ENCODE measurements around the gene PRXL2C.
"Not testable (repeated sequence)": the region's sequence is repeated elsewhere in the genome, so short reads cannot be mapped to it uniquely, and the experiment has no call there.

Gene PRXL2C, protein sequence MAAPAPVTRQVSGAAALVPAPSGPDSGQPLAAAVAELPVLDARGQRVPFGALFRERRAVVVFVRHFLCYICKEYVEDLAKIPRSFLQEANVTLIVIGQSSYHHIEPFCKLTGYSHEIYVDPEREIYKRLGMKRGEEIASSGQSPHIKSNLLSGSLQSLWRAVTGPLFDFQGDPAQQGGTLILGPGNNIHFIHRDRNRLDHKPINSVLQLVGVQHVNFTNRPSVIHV

DNA sequence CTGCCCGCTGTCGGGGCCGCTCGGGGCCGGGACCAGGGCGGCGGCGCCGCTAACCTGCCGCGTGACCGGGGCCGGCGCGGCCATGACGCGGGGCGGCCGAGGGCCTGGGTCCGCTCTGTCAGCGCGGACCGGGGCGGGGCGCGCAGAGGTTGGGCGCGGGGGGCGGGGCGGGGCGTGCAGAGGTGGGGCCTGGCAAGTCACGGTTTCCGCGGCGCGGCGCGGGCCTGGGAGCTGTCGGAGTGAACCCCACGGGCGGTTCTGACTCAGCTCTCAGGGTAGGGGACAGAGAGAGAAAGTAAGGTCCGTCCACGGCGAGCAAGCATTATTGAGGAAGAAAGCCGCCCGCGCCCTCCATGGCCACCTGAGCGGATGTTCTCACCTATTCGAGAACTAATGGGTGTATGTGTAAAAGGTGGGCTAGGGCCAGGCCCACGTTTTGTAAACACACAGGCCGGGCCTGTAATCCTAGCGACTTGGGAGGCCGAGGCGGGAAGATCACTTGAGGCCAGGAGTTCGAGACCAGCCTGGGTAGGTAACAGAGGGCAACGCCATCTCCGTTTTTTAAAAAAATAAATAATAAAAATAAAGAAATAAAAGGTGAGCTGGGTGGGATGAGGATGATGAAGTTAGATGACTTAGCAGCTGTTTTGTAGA is at the start of gene PRXL2C:
PRXL2C (minus strand) TSS at position 120 of the 654 bp plus-strand sequence; CDS start at position 84, 36 bp downstream.
- Histone ChIP-seq H3K36me3 (no peaks in the 10 kb centered on the region), H3K9me3 (no peaks in the 10 kb centered on the region), H3K4me1 (ENCODE audit: control insufficient read depth in 1 of 2, insufficient read depth in 1 of 2, low read depth in 1 of 2, low read length in 1 of 2) (peaks cover 10 to 11% of the 10 kb centered on the region in 2 experiments), H3K27ac (peak within 1 kb of the TSS; percentile 35), H3K4me3 (ENCODE audit: low read depth in 1 of 2, low read length in 1 of 2) (peak within 1 kb of the TSS; percentile 65 to 67), H3K27me3 (peaks cover 45% of the 10 kb centered on the region)
- TF ChIP-seq, protein P1, sequence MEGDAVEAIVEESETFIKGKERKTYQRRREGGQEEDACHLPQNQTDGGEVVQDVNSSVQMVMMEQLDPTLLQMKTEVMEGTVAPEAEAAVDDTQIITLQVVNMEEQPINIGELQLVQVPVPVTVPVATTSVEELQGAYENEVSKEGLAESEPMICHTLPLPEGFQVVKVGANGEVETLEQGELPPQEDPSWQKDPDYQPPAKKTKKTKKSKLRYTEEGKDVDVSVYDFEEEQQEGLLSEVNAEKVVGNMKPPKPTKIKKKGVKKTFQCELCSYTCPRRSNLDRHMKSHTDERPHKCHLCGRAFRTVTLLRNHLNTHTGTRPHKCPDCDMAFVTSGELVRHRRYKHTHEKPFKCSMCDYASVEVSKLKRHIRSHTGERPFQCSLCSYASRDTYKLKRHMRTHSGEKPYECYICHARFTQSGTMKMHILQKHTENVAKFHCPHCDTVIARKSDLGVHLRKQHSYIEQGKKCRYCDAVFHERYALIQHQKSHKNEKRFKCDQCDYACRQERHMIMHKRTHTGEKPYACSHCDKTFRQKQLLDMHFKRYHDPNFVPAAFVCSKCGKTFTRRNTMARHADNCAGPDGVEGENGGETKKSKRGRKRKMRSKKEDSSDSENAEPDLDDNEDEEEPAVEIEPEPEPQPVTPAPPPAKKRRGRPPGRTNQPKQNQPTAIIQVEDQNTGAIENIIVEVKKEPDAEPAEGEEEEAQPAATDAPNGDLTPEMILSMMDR (IDR thresholded peaks at IDR 0.05), result no peak

DNA sequence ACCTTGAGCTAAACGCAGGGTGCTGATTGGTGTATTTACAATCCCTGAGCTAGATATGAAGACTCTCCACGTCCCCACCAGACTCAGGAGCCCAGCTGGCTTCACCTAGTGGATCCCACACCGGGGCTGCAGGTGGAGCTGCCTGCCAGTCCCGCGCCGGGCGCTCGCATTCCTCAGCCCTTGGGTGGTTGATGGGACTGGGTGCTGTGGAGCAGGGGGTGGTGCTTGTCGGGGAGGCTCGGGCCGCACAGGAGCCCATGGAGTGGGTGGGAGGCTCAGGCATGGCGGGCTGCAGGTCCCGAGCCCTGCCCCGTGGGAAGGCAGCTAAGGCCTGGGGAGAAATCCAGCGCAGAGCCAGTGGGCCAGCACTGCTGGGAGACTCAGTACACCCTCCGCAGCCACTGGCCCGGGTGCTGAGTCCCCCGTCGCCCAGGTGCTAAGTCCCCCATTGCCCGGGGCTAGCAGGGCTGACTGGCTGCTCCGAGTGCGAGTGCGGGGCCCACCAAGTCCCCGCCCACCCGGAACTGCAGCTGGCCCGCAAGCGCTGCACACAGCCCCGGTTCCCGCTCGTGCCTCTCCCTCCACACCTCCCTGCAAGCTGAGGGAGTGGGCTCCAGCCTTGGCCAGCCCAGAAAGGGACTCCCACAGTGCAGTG is 45.7 kb upstream of the PRXL2C start:
- not testable (repeated sequence) for H3K36me3 ChIP-seq; H3K9me3 ChIP-seq; H3K4me3 ChIP-seq (ENCODE audit: low read depth in 1 of 2, low read length in 1 of 2); H3K27me3 ChIP-seq; H3K27ac ChIP-seq; H3K4me1 ChIP-seq (ENCODE audit: control insufficient read depth in 1 of 2, insufficient read depth in 1 of 2, low read depth in 1 of 2, low read length in 1 of 2)

DNA sequence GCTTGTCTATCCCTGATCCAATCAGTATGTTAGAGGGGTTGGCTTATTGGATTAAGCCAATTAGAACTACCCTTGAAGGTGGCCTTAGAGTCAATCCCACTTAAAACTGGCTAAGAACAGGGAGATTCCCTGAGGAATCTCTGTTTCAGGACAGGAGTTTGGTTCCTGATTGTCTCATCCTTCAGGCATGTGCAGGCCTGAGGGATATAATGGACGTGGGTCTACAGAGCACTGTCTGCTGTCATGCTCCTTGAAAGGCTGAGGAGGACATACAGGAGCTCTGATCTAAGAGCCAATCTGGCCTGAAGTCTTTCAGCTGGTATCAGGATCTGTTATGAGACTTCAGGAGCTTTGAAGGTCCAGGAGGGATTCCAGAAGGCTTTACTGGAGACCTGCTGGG is 36.2 kb upstream of the PRXL2C start:
- Histone ChIP-seq H3K4me1 (ENCODE audit: control insufficient read depth in 1 of 2, insufficient read depth in 1 of 2, low read depth in 1 of 2, low read length in 1 of 2) (peaks cover 0 to 8% of the 10 kb centered on the region in 2 experiments), H3K4me3 (ENCODE audit: low read depth in 1 of 2, low read length in 1 of 2) (no peak overlapping the region), H3K9me3 (no peaks in the 10 kb centered on the region), H3K36me3 (no peaks in the 10 kb centered on the region), H3K27ac (no peak overlapping the region), H3K27me3 (peaks cover 27% of the 10 kb centered on the region)
- TF ChIP-seq, protein P1 (IDR thresholded peaks at IDR 0.05), result no peak

DNA sequence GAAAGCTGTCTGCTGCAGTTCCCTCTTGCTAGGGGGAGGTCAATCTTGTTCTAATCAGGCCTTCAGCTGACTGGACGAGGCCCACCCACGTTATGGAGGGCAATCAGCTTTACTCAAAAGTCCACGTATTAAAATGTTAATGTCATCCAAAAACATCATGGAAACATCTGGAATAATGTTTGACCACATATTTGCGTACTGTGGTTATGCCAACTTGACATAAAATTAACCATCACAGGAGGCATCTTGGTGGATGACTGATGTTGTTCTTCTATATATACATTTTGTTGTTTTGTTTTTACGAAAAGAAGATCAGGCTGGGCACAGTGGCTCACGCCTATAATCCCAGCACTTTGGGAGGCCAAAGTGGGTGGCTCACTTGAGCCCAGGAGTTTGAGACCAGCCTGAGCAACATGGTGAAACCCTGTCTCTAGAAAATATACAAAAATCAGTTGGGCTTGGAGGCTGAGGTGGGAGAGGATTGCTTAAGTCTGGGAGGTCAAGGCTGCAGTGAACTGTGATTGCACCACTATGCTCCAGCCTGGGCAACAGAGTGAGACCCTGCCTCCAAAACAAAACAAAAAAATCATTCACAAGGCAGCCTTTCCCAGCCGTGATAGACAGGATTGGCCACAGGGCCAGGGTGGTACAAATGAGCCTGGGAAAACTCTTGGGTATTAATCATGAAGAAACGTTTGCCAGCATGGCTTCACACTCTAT is 33.8 kb upstream of the PRXL2C start:
- peaks cover 35% of the 10 kb centered on the region for H3K27me3 ChIP-seq
- no peaks in the 10 kb centered on the region for H3K9me3 ChIP-seq
- H3K36me3 ChIP-seq, result no peaks in the 10 kb centered on the region
- H3K27ac ChIP-seq, result no peak overlapping the region
- peaks cover 0 to 8% of the 10 kb centered on the region in 2 experiments for H3K4me1 ChIP-seq (ENCODE audit: control insufficient read depth in 1 of 2, insufficient read depth in 1 of 2, low read depth in 1 of 2, low read length in 1 of 2)
- TF ChIP-seq, protein P1 (IDR thresholded peaks at IDR 0.05), result no peak
- no peak overlapping the region for H3K4me3 ChIP-seq (ENCODE audit: low read depth in 1 of 2, low read length in 1 of 2)

DNA sequence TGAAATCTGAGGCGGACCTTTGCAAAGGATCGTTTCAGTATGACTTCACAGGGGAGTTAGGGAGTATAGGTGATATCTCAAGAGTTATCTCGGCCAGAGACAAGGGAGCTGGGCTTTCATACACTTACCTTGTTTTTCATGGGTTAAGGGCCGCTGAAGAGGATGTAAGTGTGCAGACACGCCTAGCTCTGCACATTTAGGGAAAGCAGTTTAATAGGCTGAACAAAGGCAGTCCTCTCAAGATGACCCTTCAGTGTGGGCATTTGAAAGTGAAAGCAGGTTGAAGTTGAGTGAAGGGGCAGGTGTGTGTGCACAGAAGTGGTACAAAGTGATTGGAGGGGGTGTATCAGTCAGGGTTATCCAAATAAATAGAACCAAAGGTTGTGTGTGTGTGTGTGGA is 33.1 kb upstream of the PRXL2C start:
- Histone ChIP-seq H3K4me1 (ENCODE audit: control insufficient read depth in 1 of 2, insufficient read depth in 1 of 2, low read depth in 1 of 2, low read length in 1 of 2) (peaks cover 0 to 8% of the 10 kb centered on the region in 2 experiments), H3K27me3 (peaks cover 35% of the 10 kb centered on the region)

More for the DNA sequence above, 33.1 kb upstream of the PRXL2C start:
- Histone ChIP-seq H3K4me3 (ENCODE audit: low read depth in 1 of 2, low read length in 1 of 2) (no peak overlapping the region), H3K27ac (no peak overlapping the region), H3K36me3 (no peaks in the 10 kb centered on the region), H3K9me3 (no peaks in the 10 kb centered on the region)
- TF ChIP-seq, protein P1 (IDR thresholded peaks at IDR 0.05), result no peak
